KMS-11 (cell line): ENCODE measurements around the gene SETSIP.

ENCODE experiments used
- H2AFZ ChIP-seq: fragments of 200-600 bp; sonication (generic); 2 replicates; pipeline ENCODE4 v1.6.1; 2016; ENCODE audit warnings: antibody characterized with exemption, mixed run types, low read depth
- H3K27ac ChIP-seq: fragments of 200-600 bp; sonication (generic); 2 replicates; pipeline ENCODE4 v1.6.1; 2016; ENCODE audit warnings: mild to moderate bottlenecking, mixed run types
- H3K27me3 ChIP-seq: fragments of 200-600 bp; sonication (generic); 2 replicates; pipeline ENCODE4 v1.6.1; 2017; ENCODE audit warnings: mild to moderate bottlenecking, low read depth, mixed run types, moderate library complexity; ENCODE audit not compliant: insufficient read depth
- H3K36me3 ChIP-seq: fragments of 200-600 bp; sonication (generic); 2 replicates; pipeline ENCODE4 v1.6.1; 2017; ENCODE audit warnings: mild to moderate bottlenecking, mixed run types; ENCODE audit not compliant: insufficient read depth
- H3K4me1 ChIP-seq: fragments of 200-600 bp; sonication (generic); 2 replicates; pipeline ENCODE4 v1.6.1; 2016; ENCODE audit warnings: mild to moderate bottlenecking, low read depth, mixed run types; ENCODE audit not compliant: poor library complexity, severe bottlenecking
- H3K4me2 ChIP-seq: fragments of 200-600 bp; sonication (generic); 2 replicates; pipeline ENCODE4 v1.7.0; 2016; ENCODE audit warnings: mild to moderate bottlenecking, mixed run types
- H3K4me3 ChIP-seq: fragments of 200-600 bp; sonication (generic); IDR thresholded peaks from 2 replicates; pipeline ENCODE4 v1.6.1; 2017; ENCODE audit warnings: low read depth, low read length, mixed read lengths; ENCODE audit not compliant: insufficient read depth
- H3K79me2 ChIP-seq: fragments of 200-600 bp; sonication (generic); 2 replicates; pipeline ENCODE4 v1.6.1; 2016; ENCODE audit warnings: low read depth, mixed run types; ENCODE audit not compliant: insufficient read depth
- H3K9ac ChIP-seq: fragments of 200-600 bp; sonication (generic); 2 replicates; pipeline ENCODE4 v1.6.1; 2016; ENCODE audit warnings: mild to moderate bottlenecking, mixed run types
- H4K20me1 ChIP-seq: fragments of 200-600 bp; sonication (generic); 2 replicates; pipeline ENCODE4 v1.6.1; 2016; ENCODE audit warnings: mild to moderate bottlenecking, mixed run types; ENCODE audit not compliant: insufficient read depth
- CTCF ChIP-seq: fragments of 200-600 bp; sonication (generic); conservative IDR thresholded peaks from 2 replicates; pipeline ENCODE4 v1.6.1; 2017; ENCODE audit warnings: low read depth, mild to moderate bottlenecking, antibody characterized with exemption, low read length, moderate library complexity, mixed read lengths

Gene SETSIP

GRCh38 chr1:92075311-92075710 lies at the start of gene SETSIP:
Gene SETSIP (minus strand): TSS chr1:92075411. CDS start chr1:92075411, 0 bp downstream.
- no peak within 1 kb of the TSS for H2AFZ ChIP-seq
- H4K20me1 ChIP-seq, result no peaks in the 10 kb centered on the region
- no peak within 1 kb of the TSS for H3K4me3 ChIP-seq
- H3K4me2 ChIP-seq, result no peak within 1 kb of the TSS
- no peaks in the 10 kb centered on the region for H3K27me3 ChIP-seq
- H3K4me1 ChIP-seq, result peaks cover 4% of the 10 kb centered on the region
- H3K36me3 ChIP-seq, result no peaks in the 10 kb centered on the region
- no peak within 1 kb of the TSS for H3K9ac ChIP-seq
- H3K27ac ChIP-seq, result no peak within 1 kb of the TSS
- TF ChIP-seq CTCF, result no peak
- H3K79me2 ChIP-seq, result no peaks in the 10 kb centered on the region

GRCh38 chr1:92123868-92124267 lies 48.7 kb upstream of the SETSIP start:
- Histone ChIP-seq H3K27me3 (no peaks in the 10 kb centered on the region), H2AFZ (no peak overlapping the region)
- TF ChIP-seq CTCF, result no peak

GRCh38 chr1:92118826-92119225 lies 43.6 kb upstream of the SETSIP start:
- TF ChIP-seq CTCF, result no peak
- Histone ChIP-seq H3K4me2 (no peak overlapping the region), H3K36me3 (no peaks in the 10 kb centered on the region)

More at GRCh38 chr1:92123868-92124267, 48.7 kb upstream of the SETSIP start:
- Histone ChIP-seq H3K9ac (no peak overlapping the region), H3K27ac (no peak overlapping the region), H4K20me1 (no peaks in the 10 kb centered on the region), H3K36me3 (no peaks in the 10 kb centered on the region), H3K4me3 (no peak overlapping the region), H3K79me2 (no peaks in the 10 kb centered on the region), H3K4me2 (no peak overlapping the region), H3K4me1 (no peaks in the 10 kb centered on the region)

GRCh38 chr1:92117526-92117925 lies 42.3 kb upstream of the SETSIP start:
- Histone ChIP-seq H3K4me1 (no peaks in the 10 kb centered on the region), H3K36me3 (no peaks in the 10 kb centered on the region), H3K4me2 (no peak overlapping the region), H2AFZ (no peak overlapping the region), H3K4me3 (no peak overlapping the region), H3K27ac (no peak overlapping the region), H4K20me1 (no peaks in the 10 kb centered on the region), H3K27me3 (no peaks in the 10 kb centered on the region), H3K9ac (no peak overlapping the region), H3K79me2 (no peaks in the 10 kb centered on the region)
- TF ChIP-seq CTCF, result no peak

More at GRCh38 chr1:92118826-92119225, 43.6 kb upstream of the SETSIP start:
- no peaks in the 10 kb centered on the region for H3K27me3 ChIP-seq
- H3K4me3 ChIP-seq, result no peak overlapping the region
- H4K20me1 ChIP-seq, result no peaks in the 10 kb centered on the region
- no peaks in the 10 kb centered on the region for H3K79me2 ChIP-seq
- H3K4me1 ChIP-seq, result no peaks in the 10 kb centered on the region
- H3K9ac ChIP-seq, result no peak overlapping the region
- H2AFZ ChIP-seq, result no peak overlapping the region
- H3K27ac ChIP-seq, result no peak overlapping the region
